Spleen (tissue), 11 donors: ENCODE measurements around the gene BRCA1. TPM values are rescaled to one million over a fixed set of nuclear protein-coding genes. Genes with fewer than 3 reads are reported as not detected.
"Not testable (repeated sequence)": the region's sequence is repeated elsewhere in the genome, so short reads cannot be mapped to it uniquely, and the experiment has no call there.

Source experiments
- DNase-seq: peaks from one replicate; pipeline ENCODE4 v3.0.0-alpha.2; 2020
- H3K27ac ChIP-seq, 8 donors: fragments of 200-600 bp; sonication (generic) in 7 of 8; 1 replicate in 4 of 8; 2 replicates in 4 of 8; pipeline versions ENCODE4 v1.5.0 to v1.8.0; 2016 to 2021; ENCODE audit warnings: inconsistent platforms in 4 of 8, mild to moderate bottlenecking in 4 of 8, moderate library complexity in 1 of 8
- H3K27me3 ChIP-seq, 7 donors: fragments of 200-600 bp; sonication (generic) in 6 of 7; replicated peaks in 1 of 7; 1 replicate in 4 of 7; 2 replicates in 3 of 7; pipeline versions ENCODE4 v1.5.0 to v1.8.0; 2016 to 2021; ENCODE audit warnings: inconsistent platforms in 3 of 7, mild to moderate bottlenecking in 1 of 7
- H3K36me3 ChIP-seq, 6 donors: fragments of 200-600 bp; sonication (generic) in 5 of 6; 1 replicate in 4 of 6; 2 replicates in 2 of 6; pipeline versions ENCODE4 v1.5.0 to v1.8.0; 2016 to 2021; ENCODE audit warnings: inconsistent platforms in 2 of 6
- H3K4me1 ChIP-seq, 6 donors: fragments of 200-600 bp; sonication (generic) in 5 of 6; 1 replicate in 3 of 6; 2 replicates in 3 of 6; pipeline versions ENCODE4 v1.5.0 to v1.8.0; 2016 to 2021; ENCODE audit warnings: inconsistent platforms in 3 of 6
- H3K4me3 ChIP-seq, 8 donors: fragments of 200-600 bp; sonication (generic) in 7 of 8; 1 replicate in 4 of 8; 2 replicates in 4 of 8; pipeline versions ENCODE4 v1.5.0 to v1.8.0; 2016 to 2021; ENCODE audit warnings: inconsistent platforms in 4 of 8, mild to moderate bottlenecking in 4 of 8, moderate library complexity in 2 of 8
- H3K9me3 ChIP-seq, 8 donors: fragments of 200-600 bp; sonication (generic) in 7 of 8; 1 replicate in 4 of 8; 2 replicates in 4 of 8; pipeline versions ENCODE4 v1.5.0 to v1.8.0; 2016 to 2021; ENCODE audit warnings: inconsistent platforms in 4 of 8
- POLR2A ChIP-seq, 3 donors: fragments of 450-650 bp; IDR thresholded peaks; one replicate each; pipeline ENCODE4 v1.5.1; 2017; ENCODE audit warnings: antibody characterized with exemption in 3 of 3, mild to moderate bottlenecking in 1 of 3
- POLR2AphosphoS5 ChIP-seq, 3 donors: sonication (generic); formaldehyde crosslinking; IDR thresholded peaks; one replicate each; pipeline ENCODE4 v1.5.1; 2017; ENCODE audit warnings: antibody characterized with exemption in 3 of 3
- WGBS, 5 donors: extraction: QIAGEN DNeasy Blood & Tissue Kit in 3 of 5; methylation state at CpG; one replicate each; pipeline versions ENCODE4 v1.1.5 to v1.1.7; 2013 to 2018; 5-methylcytosine and 5-hydroxymethylcytosine counted together
- intact Hi-C: fragments of 100-400 bp; cut with DNase I; formaldehyde crosslinking; loops from one replicate; pipeline ENCODE4 v1.15.0; 2023; ENCODE audit warnings: low total_unique reads
- polyA plus RNA-seq, 3 donors: library from polyadenylated mRNA; stranded (reverse); fragments of 200-250 nt; gene quantifications; one replicate each; pipeline ENCODE4 v1.2.1, GENCODE V29; 2013
- total RNA-seq, 7 donors: library from RNA; depleted of rRNA in 3 of 7; stranded (reverse); fragments of >200 nt in 3 of 7; fragmentation: NEBNext Ultra II Directional in 4 of 7; extraction: Animal tissue kit (Norgen Biotek cat#: 25700) in 4 of 7; gene quantifications; one replicate each; pipeline versions ENCODE4 v1.1.0 to v1.2.1, GENCODE V29; 2016 to 2021
- TF ChIP-seq, protein P1 (sequence below), 11 experiments: fragments of 200-600 bp in 7 of 11; fragments of 450-650 bp in 4 of 11; sonication (generic) in 4 of 11; IDR thresholded peaks in 8 of 11; conservative IDR thresholded peaks in 3 of 11; 1 replicate in 7 of 11; 2 replicates in 4 of 11; pipeline versions ENCODE4 v1.4.0 to v1.8.0; 2016 to 2021; ENCODE audit warnings: antibody characterized with exemption in 11 of 11, inconsistent platforms in 4 of 11, mild to moderate bottlenecking in 1 of 11
- donor health status: healthy with polysubstance abuse.
- donor health status: DM: no; HTN: no; CAD: no; lungs with moderate emphysema.
- donor health status: DM: no; HTN: no; CAD: no.
- donor health status: Bipolar disorder and iron deficiency.
- donor health status: healthy.
- donor health status: DM: no; HTN: no; CAD: no.
- donor health status: DM: yes; HTN: yes; CAD: no.

The BRCA1 gene
- total and polyA plus RNA-seq, 10 donors, result 1.3 to 13.6 (median 9.1) TPM

DNA sequence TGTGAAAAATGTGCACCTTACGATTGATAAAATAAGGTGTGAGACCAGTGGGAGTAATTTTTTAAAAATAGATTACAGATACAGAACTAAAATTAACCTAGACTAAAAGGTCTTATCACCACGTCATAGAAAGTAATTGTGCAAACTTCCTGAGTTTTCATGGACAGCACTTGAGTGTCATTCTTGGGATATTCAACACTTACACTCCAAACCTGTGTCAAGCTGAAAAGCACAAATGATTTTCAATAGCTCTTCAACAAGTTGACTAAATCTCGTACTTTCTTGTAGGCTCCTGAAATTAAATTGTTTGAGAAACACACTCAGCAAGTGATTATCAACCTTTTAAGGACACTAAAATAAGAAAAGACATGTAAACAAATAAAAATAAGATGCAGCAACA is 20.5 kb downstream of the BRCA1 start:
- Histone ChIP-seq H3K36me3 (peaks cover 0 to 66% (median 0%) of the 10 kb centered on the region in 6 donors), H3K4me1 (no peaks in the 10 kb centered on the region), H3K4me3 (no peak overlapping the region), H3K27me3 (no peaks in the 10 kb centered on the region), H3K9me3 (no peaks in the 10 kb centered on the region), H3K27ac (no peak overlapping the region)
- no peak for DNase-seq
- WGBS, 5 donors, result 63 to 75% (median 74%) methylated on average over 3 of the region's 3 CpGs
- intact Hi-C loops, result no loop called here
- TF ChIP-seq, protein P1, sequence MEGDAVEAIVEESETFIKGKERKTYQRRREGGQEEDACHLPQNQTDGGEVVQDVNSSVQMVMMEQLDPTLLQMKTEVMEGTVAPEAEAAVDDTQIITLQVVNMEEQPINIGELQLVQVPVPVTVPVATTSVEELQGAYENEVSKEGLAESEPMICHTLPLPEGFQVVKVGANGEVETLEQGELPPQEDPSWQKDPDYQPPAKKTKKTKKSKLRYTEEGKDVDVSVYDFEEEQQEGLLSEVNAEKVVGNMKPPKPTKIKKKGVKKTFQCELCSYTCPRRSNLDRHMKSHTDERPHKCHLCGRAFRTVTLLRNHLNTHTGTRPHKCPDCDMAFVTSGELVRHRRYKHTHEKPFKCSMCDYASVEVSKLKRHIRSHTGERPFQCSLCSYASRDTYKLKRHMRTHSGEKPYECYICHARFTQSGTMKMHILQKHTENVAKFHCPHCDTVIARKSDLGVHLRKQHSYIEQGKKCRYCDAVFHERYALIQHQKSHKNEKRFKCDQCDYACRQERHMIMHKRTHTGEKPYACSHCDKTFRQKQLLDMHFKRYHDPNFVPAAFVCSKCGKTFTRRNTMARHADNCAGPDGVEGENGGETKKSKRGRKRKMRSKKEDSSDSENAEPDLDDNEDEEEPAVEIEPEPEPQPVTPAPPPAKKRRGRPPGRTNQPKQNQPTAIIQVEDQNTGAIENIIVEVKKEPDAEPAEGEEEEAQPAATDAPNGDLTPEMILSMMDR (IDR thresholded peaks at IDR 0.05 in 8 of 11, conservative IDR thresholded peaks at IDR 0.05 in 3 of 11), result no peak

DNA sequence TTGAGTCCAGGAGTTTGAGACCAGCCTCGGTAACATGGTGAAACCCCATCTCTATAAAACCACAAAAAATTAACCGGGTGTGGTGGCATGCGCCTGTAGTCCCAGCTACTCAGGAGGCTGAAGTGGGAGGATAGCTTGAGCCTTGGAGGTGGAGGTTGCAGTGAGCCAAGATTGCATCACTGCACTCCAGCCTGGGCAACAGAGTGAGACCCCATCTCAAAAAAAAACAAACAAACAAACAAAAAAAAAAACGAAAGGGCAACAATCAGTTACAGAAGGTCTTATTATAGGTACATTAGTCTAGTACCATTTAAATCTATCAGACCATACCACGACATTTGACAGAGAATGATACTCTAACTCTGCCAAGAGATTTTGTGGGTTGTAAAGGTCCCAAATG is 29.8 kb downstream of the BRCA1 start:
- WGBS, 5 donors, result 86 to 94% (median 88%) methylated on average over 5 of the region's 5 CpGs
- H3K4me3 ChIP-seq, DNase-seq, H3K27me3 ChIP-seq, H3K27ac ChIP-seq, H3K4me1 ChIP-seq, H3K9me3 ChIP-seq, intact Hi-C loops: not testable (repeated sequence)
- H3K36me3 ChIP-seq, result peaks cover 0 to 80% (median 0%) of the 10 kb centered on the region in 6 donors

DNA sequence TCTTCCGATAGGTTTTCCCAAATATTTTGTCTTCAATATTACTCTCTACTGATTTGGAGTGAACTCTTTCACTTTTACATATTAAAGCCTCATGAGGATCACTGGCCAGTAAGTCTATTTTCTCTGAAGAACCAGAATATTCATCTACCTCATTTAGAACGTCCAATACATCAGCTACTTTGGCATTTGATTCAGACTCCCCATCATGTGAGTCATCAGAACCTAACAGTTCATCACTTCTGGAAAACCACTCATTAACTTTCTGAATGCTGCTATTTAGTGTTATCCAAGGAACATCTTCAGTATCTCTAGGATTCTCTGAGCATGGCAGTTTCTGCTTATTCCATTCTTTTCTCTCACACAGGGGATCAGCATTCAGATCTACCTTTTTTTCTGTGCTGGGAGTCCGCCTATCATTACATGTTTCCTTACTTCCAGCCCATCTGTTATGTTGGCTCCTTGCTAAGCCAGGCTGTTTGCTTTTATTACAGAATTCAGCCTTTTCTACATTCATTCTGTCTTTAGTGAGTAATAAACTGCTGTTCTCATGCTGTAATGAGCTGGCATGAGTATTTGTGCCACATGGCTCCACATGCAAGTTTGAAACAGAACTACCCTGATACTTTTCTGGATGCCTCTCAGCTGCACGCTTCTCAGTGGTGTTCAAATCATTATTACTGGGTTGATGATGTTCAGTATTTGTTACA is 30.9 kb downstream of the BRCA1 start:
- no peak for DNase-seq
- H3K4me1 ChIP-seq, result no peaks in the 10 kb centered on the region
- 92 to 98% (median 97%) methylated on average over 4 of the region's 4 CpGs for WGBS, 5 donors
- H3K36me3 ChIP-seq, result peaks cover 0 to 80% (median 0%) of the 10 kb centered on the region in 6 donors
- TF ChIP-seq POLR2A (IDR thresholded peaks at IDR 0.05) (no peak), POLR2AphosphoS5 (IDR thresholded peaks at IDR 0.05) (no peak)
- TF ChIP-seq, protein P1 (IDR thresholded peaks at IDR 0.05 in 8 of 11, conservative IDR thresholded peaks at IDR 0.05 in 3 of 11), result no peak
- no peak overlapping the region for H3K4me3 ChIP-seq
- intact Hi-C loops, result no loop called here
- no peaks in the 10 kb centered on the region for H3K27me3 ChIP-seq
- no peaks in the 10 kb centered on the region for H3K9me3 ChIP-seq
- no peak overlapping the region for H3K27ac ChIP-seq

GRCh38 chr17:43092901-43093300 is 32.3 kb downstream of the BRCA1 start:
- no peaks in the 10 kb centered on the region for H3K4me1 ChIP-seq
- H3K4me3 ChIP-seq, result no peak overlapping the region
- no peak for DNase-seq
- H3K27me3 ChIP-seq, result no peaks in the 10 kb centered on the region
- TF ChIP-seq, protein P1 (IDR thresholded peaks at IDR 0.05 in 8 of 11, conservative IDR thresholded peaks at IDR 0.05 in 3 of 11), result no peak
- no peak for TF ChIP-seq POLR2A (IDR thresholded peaks at IDR 0.05)
- TF ChIP-seq POLR2AphosphoS5 (IDR thresholded peaks at IDR 0.05), result no peak
- 65 to 75% (median 71%) methylated on average over 4 of the region's 4 CpGs for WGBS, 5 donors
- intact Hi-C loops, result no loop called here
- no peaks in the 10 kb centered on the region for H3K9me3 ChIP-seq
- H3K27ac ChIP-seq, result no peak overlapping the region
- peaks cover 0 to 81% (median 0%) of the 10 kb centered on the region in 6 donors for H3K36me3 ChIP-seq
